ENCODE results near the gene PRSS36.

- TF ChIP-seq CTCF (IDR thresholded peaks at IDR 0.05), result no peak
- no peak for TF ChIP-seq POLR2AphosphoS5 (IDR thresholded peaks at IDR 0.05; ENCODE audit: low read depth, low read length)
- no peak for TF ChIP-seq REST (IDR thresholded peaks at IDR 0.05; ENCODE audit: insufficient read depth in 1 of 2, low read depth in 2 of 2, low read length in 1 of 2)
- TF ChIP-seq TCF7L2 (IDR thresholded peaks at IDR 0.05; ENCODE audit: low read depth, low read length), result no peak
These were observed 43.1 kb downstream of the PRSS36 start for GRCh38 chr16:31106509-31107464.
